Osteocyte (in vitro differentiated cells): Measurements from ENCODE around the gene CNFN. TPM values are rescaled to one million over a fixed set of nuclear protein-coding genes. Genes with fewer than 3 reads are reported as not detected.
A peak's percentile ranks its signal among the peaks of the same experiment; 100 is the strongest.

ENCODE experiments used
- DNase-seq: peaks from one replicate; pipeline ENCODE4 v3.0.0; 2021; ENCODE audit warnings: mixed read lengths; ENCODE audit not compliant: unreplicated experiment; ENCODE audit errors: extremely low spot score
- H3K27ac Mint-ChIP-seq: one replicate; pipeline ENCODE4 v1.8.0; 2021; ENCODE audit warnings: mild to moderate bottlenecking, mixed read lengths; ENCODE audit not compliant: unreplicated experiment
- H3K27me3 Mint-ChIP-seq: one replicate; pipeline ENCODE4 v1.8.0; 2021; ENCODE audit warnings: mixed read lengths; ENCODE audit not compliant: unreplicated experiment
- H3K36me3 Mint-ChIP-seq: one replicate; pipeline ENCODE4 v1.8.0; 2021; ENCODE audit warnings: mixed read lengths; ENCODE audit not compliant: unreplicated experiment
- H3K4me1 Mint-ChIP-seq: one replicate; pipeline ENCODE4 v1.8.0; 2021; ENCODE audit warnings: mixed read lengths; ENCODE audit not compliant: unreplicated experiment
- H3K4me3 Mint-ChIP-seq: one replicate; pipeline ENCODE4 v1.8.0; 2021; ENCODE audit warnings: mild to moderate bottlenecking, moderate library complexity, mixed read lengths; ENCODE audit not compliant: unreplicated experiment
- H3K9me3 Mint-ChIP-seq: one replicate; pipeline ENCODE4 v1.8.0; 2021; ENCODE audit warnings: mixed read lengths; ENCODE audit not compliant: unreplicated experiment
- CTCF ChIP-seq: fragments of 200-600 bp; sonication (generic); IDR thresholded peaks from 2 replicates; pipeline ENCODE4 v1.5.0; 2021; ENCODE audit warnings: antibody characterized with exemption, mild to moderate bottlenecking, moderate library complexity
- total RNA-seq: library from RNA; stranded (reverse); gene quantifications from 2 replicates; pipeline ENCODE4 v1.2.1, GENCODE V29; 2021

CNFN gene
- total RNA-seq, 1 donor from 2014 or later, result not detected

- no peak for DNase-seq
- H3K4me1 Mint-ChIP-seq, result peaks cover 7% of the 10 kb centered on the region
- H3K9me3 Mint-ChIP-seq, result no peaks in the 10 kb centered on the region
- TF ChIP-seq CTCF, result no peak
- H3K4me3 Mint-ChIP-seq, result no peak overlapping the region
- no peak overlapping the region for H3K27ac Mint-ChIP-seq
- H3K27me3 Mint-ChIP-seq, result peaks cover 22% of the 10 kb centered on the region
- H3K36me3 Mint-ChIP-seq, result no peaks in the 10 kb centered on the region
These were observed 1.1 kb downstream of the CNFN start for GRCh38 chr19:42388851-42389489.

GRCh38 chr19:42386974-42387707 is 3.0 kb downstream of the CNFN start:
- TF ChIP-seq CTCF, result peak; percentile 55
- Mint-ChIP-seq H3K4me1 (peaks cover 7% of the 10 kb centered on the region), H3K27ac (peak overlapping the region; percentile 0), H3K36me3 (no peaks in the 10 kb centered on the region), H3K4me3 (peak overlapping the region; percentile 68), H3K9me3 (no peaks in the 10 kb centered on the region), H3K27me3 (peaks cover 29% of the 10 kb centered on the region)
- DNase-seq, result no peak

GRCh38 chr19:42380155-42380554 is 9.9 kb downstream of the CNFN start:
- no peaks in the 10 kb centered on the region for H3K9me3 Mint-ChIP-seq
- H3K4me3 Mint-ChIP-seq, result no peak overlapping the region
- TF ChIP-seq CTCF, result no peak
- H3K4me1 Mint-ChIP-seq, result no peaks in the 10 kb centered on the region
- peaks cover 2% of the 10 kb centered on the region for H3K36me3 Mint-ChIP-seq
- DNase-seq, result no peak
- H3K27me3 Mint-ChIP-seq, result peaks cover 14% of the 10 kb centered on the region
- H3K27ac Mint-ChIP-seq, result no peak overlapping the region

GRCh38 chr19:42378225-42379215 is 11.6 kb downstream of the CNFN start:
- Mint-ChIP-seq H3K4me3 (no peak overlapping the region), H3K9me3 (no peaks in the 10 kb centered on the region), H3K27me3 (peaks cover 14% of the 10 kb centered on the region), H3K4me1 (no peaks in the 10 kb centered on the region), H3K27ac (no peak overlapping the region), H3K36me3 (peaks cover 11% of the 10 kb centered on the region)
- TF ChIP-seq CTCF, result no peak
- no peak for DNase-seq
